HG03460 (cell line): ENCODE measurements around the gene CCDC117.

ENCODE experiments used
- ATAC-seq: cut with Tn5 transposase; IDR thresholded peaks from one replicate; pipeline ENCODE4 v1.9.1; 2021; ENCODE audit not compliant: unreplicated experiment

CCDC117 gene

GRCh38 chr22:28768701-28769393 lies 3.6 kb upstream of the CCDC117 start:
- no peak for ATAC-seq

- ATAC-seq: no peak
Observed at GRCh38 chr22:28769394-28770085, 3.0 kb upstream of the CCDC117 start.

GRCh38 chr22:28771195-28771791 lies 1.2 kb upstream of the CCDC117 start:
- ATAC-seq: no peak

GRCh38 chr22:28773461-28773867 lies 969 bp downstream of the CCDC117 start:
- ATAC-seq: peak; percentile 18

GRCh38 chr22:28774378-28774777 lies 1.9 kb downstream of the CCDC117 start:
- no peak for ATAC-seq

DNA sequence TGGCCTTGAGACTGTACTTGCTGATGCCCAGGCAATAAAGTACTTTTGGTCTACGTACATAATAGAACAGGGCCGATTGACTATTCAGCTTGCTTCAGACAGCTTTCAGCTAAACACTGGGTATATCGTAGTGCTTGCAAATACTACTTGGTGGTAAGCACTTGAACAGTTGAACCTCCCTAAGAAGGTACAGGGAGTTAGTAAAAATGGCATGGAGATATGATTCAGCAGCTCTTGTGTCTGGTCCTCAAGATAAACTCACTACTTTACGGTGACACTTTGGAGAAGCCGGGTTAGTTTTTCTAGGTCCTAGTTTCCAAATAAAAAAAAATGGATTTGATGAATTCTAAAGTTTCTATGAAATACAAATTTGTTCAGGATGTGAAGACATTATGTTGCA lies 7.3 kb downstream of the CCDC117 start:
- no peak for ATAC-seq

DNA sequence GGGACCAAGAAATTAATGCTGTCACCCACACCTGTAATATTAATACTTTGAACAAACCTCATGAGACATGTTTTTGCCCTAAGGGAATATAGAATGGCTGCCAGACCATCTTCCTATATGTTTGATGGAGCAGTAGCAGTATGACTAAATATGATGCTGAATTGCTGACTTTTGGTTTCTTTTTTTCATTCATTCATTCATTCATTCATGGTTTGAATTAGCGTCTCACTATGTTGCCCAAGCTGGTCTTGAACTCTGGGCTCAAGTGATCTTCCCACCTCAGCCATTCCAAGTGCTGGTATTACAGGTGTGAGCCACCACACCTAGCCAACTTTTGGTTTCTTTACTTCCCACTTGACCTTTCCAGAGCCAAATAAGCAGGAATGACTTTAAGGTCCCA lies 7.8 kb downstream of the CCDC117 start:
- ATAC-seq: no peak

DNA sequence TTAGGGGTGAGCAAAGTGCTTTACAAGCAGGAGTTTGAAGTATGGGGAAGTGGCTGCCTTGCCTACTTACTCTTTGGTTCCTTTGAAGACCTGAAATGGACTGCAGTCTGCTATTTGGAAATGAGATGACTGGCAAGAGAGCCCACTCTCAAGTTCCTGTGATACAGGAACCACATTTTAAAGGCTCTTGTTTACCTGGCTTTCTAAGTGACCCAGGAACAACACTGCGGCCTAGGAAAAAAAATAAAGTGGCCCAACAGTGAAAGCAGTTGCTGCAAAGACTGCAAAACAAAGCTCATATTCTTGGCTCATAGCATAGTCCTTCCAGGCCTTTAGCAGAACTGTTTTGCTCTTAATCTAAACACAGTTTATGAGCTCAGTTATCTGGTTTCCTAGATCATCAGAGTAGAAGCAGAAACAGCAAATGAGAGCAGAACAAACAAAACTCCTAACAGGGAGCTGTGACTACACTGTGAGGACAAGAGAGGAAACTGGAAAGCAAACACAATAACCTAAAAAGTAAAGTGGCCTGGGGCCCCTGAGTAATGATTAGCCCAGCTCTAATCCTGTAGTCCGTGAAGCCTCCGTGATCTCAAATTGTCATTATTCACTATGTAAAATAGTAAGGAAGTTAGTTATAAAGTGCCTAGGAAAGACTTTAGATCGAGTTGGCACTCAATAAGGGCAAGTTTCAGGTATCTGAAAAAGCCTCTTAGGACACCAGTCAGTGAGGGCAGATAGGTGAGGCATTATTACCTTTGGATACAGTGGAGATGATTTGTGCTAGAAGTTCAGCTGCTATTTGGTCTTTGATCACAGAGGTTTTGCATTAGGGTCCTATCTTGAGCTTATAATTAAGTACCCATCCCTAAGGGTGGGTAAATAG lies 11.5 kb downstream of the CCDC117 start:
- ATAC-seq: no peak

GRCh38 chr22:28788601-28789000 lies 16.1 kb downstream of the CCDC117 start:
- ATAC-seq: no peak

DNA sequence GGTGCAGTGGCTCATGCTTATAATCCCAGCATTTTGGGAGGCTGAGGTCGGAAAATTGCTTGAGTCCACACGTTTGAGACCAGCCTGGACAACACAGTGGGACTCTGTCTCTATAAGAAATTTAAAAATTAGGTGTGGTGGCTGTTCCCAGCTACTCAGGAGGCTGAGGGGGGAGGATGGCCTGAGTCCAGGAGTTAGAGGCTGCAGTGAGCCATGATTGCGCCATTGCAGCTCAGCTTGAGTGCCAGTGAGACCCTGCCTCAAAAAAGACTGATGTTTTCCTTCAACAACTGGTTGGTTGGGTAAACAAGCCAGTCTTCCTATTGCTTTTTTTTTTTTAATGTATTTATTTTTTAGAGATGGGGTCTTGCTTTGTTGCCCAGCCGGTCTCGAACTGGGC lies 18.6 kb downstream of the CCDC117 start:
- ATAC-seq: no peak

GRCh38 chr22:28791841-28792490 lies 19.5 kb downstream of the CCDC117 start:
- peak; percentile 61 for ATAC-seq

DNA sequence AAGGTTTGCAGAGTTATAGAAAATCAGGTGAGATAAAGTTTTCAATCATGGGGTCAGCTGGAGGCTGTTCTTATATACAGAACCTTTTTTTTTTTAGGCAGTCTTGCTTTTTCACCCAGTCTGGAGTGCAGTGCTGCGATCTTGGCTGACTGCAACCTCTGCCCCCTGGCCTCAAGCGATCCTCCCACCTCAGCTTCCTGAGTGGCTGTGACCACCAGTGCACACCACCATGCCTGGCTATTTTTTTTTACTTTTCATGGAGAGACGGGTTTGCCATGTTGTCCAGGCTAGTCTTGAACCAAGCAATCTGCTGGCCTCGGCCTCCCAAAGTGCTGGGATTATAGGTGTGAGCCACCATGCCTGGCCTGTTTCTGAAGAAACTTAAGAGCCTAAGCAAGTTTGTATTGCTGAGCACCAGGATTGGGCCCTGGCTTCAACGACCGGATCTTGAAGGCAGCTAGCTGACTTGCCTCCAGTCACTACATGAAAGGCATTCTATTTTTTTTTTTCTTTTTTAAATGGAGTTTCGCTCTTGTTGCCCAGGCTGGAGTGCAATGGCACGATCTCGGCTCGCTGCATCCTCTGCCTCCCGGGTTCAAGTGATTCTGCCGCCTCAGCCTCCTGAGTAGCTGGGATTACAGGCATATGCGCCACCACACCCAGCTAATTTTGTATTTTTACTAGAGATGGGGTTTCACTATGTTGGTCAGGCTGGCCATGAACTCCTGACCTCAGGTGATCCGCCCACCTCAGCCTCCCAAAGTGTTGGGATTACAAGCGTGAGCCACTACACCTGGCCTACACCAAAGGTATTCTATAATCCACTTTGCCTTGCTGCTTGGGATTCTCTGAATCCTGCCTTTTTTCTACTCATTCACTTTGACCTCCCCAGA lies 20.2 kb downstream of the CCDC117 start:
- peak; percentile 34 for ATAC-seq

GRCh38 chr22:28793976-28794584 lies 21.6 kb downstream of the CCDC117 start:
- no peak for ATAC-seq

DNA sequence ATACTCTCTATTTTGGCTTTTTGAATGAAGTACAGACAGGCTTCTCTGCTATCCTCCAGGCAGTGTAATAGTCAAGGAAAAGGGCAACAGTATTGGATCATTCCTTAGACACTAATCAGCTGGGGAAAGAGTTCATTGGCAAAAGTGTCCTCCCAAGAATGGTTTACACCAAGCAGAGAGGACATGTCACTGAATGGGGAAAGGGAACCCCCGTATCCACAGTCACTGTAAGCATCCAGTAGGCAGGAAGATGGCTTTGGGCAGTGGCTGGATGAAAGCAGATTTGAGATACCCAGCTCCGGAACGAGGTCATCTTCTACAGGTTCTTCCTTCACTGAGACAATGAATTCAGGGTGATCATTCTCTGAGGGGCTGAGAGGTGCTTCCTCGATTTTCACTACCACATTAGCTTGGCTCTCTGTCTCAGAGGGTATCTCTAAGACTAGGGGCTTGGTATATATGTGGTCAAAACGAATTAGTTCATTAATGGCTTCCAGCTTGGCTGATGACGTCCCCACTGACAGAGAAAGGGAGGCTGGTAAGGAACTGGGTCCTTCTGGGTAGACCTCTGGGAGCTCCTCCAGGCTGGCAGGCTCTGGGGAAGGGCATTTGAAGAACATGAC lies 22.7 kb downstream of the CCDC117 start:
- ATAC-seq: no peak

DNA sequence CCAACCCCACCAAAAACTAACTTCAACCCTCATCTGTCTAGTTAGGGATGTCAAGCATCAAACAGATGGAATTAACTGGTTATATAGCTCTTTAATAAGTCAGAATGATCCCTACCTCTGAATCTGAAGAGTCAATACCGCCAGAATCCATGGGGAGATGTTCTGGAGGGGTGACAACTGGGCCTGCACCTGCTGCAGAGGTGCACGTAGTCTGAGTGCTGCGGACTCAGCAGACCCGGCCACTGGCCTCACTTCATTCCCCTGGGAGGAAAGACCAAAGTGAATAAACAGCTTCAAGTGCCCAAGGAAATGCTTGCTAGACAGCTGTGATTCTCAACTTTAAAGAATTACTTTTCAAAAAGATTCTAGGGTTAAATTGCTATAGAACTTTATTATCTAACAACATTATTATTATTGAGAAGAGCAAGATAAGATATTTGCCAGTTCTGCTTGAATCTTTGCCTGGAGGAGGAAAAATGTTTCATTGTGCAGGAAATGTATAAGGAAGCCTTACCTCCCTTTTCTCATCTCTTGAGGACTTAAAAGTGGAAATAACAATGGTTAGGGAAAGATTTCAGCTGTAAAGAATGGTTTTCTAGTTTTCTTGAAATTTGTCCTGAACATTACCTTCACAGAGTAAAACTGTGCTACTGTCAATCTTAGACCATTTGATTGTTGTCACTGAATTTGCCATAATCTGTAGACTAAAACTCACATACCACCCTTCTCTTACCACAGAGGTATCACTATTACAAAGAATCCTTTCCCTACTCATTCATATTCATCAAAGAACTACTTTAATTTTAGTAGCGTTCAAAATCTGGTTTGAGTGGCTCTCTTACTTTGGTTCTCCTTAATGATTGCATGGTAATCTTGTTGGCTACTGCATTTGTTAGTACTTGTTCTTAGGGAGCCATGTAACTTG lies 23.7 kb downstream of the CCDC117 start:
- ATAC-seq: no peak

- no peak for ATAC-seq
Observed at GRCh38 chr22:28798810-28799605, 26.5 kb downstream of the CCDC117 start.
